Lung microvascular endothelial cell (primary cell): ENCODE measurements around the gene AHNAK2. TPM values are rescaled to one million over a fixed set of nuclear protein-coding genes. Genes with fewer than 3 reads are reported as not detected.

Experiments used
- DNase-seq, 2 donors: peaks; one replicate each; pipeline versions ENCODE4 v3.0.0 to v3.0.0-alpha.2; 2010; ENCODE audit warnings: low read depth in 2 of 2
- total RNA-seq: library from RNA; depleted of rRNA; stranded (reverse); fragments of >200 nt; gene quantifications from 2 replicates; pipeline ENCODE4 v1.2.1, GENCODE V29; 2014

Gene AHNAK2
- total RNA-seq, 1 donor from 2014 or later, result 6.0 TPM

- DNase-seq, result no peak
Observed at GRCh38 chr14:104887623-104888488, 90.3 kb downstream of the AHNAK2 start.

Other genes starting within 250 kb of the AHNAK2 start
- gene SIVA1, start 225.2 kb downstream of the AHNAK2 start, total RNA-seq, result 77.4 and 82.3 TPM in 2 replicates
- gene AKT1, start 182.6 kb downstream of the AHNAK2 start, total RNA-seq, result 107 and 129 TPM in 2 replicates
- gene ZBTB42, start 177.3 kb downstream of the AHNAK2 start, total RNA-seq, result 2.6 and 4.4 TPM in 2 replicates
- 2.8 and 5.0 TPM in 2 replicates for gene CEP170B, start 113.1 kb downstream of the AHNAK2 start, total RNA-seq
- under 0.01 TPM in 1 of 2 replicates, not detected in the other for gene PLD4, start 53.5 kb downstream of the AHNAK2 start, total RNA-seq
- 3.2 and 3.5 TPM in 2 replicates for gene CLBA1, start 7.4 kb upstream of the AHNAK2 start, total RNA-seq
- 16.3 and 19.8 TPM in 2 replicates for gene CDCA4, start 42.7 kb upstream of the AHNAK2 start, total RNA-seq
- gene GPR132, start 87.1 kb upstream of the AHNAK2 start, total RNA-seq, result under 0.01 and 0.20 TPM in 2 replicates
- gene JAG2, start 190.4 kb upstream of the AHNAK2 start, total RNA-seq, result 39.7 and 51.6 TPM in 2 replicates
- gene NUDT14, start 202.9 kb upstream of the AHNAK2 start, total RNA-seq, result 56.4 and 63.7 TPM in 2 replicates